ENCODE results near the gene TCHHL1.

Gene TCHHL1

GRCh38 chr1:152048416-152049009 lies 40.4 kb downstream of the TCHHL1 start:
- no peaks in the 10 kb centered on the region for H3K36me3 ChIP-seq (ENCODE audit: insufficient read depth, low read depth, low read length)
- peaks cover 8% of the 10 kb centered on the region for H3K27me3 ChIP-seq (ENCODE audit: insufficient read depth, low read length)
- peak overlapping the region; percentile 41 for H3K4me3 ChIP-seq (ENCODE audit: low read length)
- no peaks in the 10 kb centered on the region for H3K9me3 ChIP-seq (ENCODE audit: insufficient read depth, low read depth, low read length)
- H3K4me1 ChIP-seq (ENCODE audit: insufficient read depth, low read length) = peaks cover 30% of the 10 kb centered on the region
- peak overlapping the region; percentile 40 for H3K27ac ChIP-seq (ENCODE audit: low read length)
- peak overlapping the region; percentile 73; the same call in 1 of the 2 replicates for H3K9ac ChIP-seq (ENCODE audit: low read depth, low read length)

GRCh38 chr1:152047730-152048415 lies 41.0 kb downstream of the TCHHL1 start:
- Histone ChIP-seq H3K4me3 (ENCODE audit: low read length) (peak overlapping the region; percentile 41), H3K27ac (ENCODE audit: low read length) (peak overlapping the region; percentile 59), H3K27me3 (ENCODE audit: insufficient read depth, low read length) (peaks cover 3% of the 10 kb centered on the region), H3K9ac (ENCODE audit: low read depth, low read length) (peak overlapping the region; percentile 73), H3K9me3 (ENCODE audit: insufficient read depth, low read depth, low read length) (no peaks in the 10 kb centered on the region), H3K36me3 (ENCODE audit: insufficient read depth, low read depth, low read length) (no peaks in the 10 kb centered on the region), H3K4me1 (ENCODE audit: insufficient read depth, low read length) (peaks cover 33% of the 10 kb centered on the region)

GRCh38 chr1:152047413-152047729 lies 41.5 kb downstream of the TCHHL1 start:
- Histone ChIP-seq H3K9ac (ENCODE audit: low read depth, low read length) (peak overlapping the region; percentile 73), H3K4me3 (ENCODE audit: low read length) (peak overlapping the region; percentile 41; the same call in 1 of the 2 replicates), H3K9me3 (ENCODE audit: insufficient read depth, low read depth, low read length) (no peaks in the 10 kb centered on the region), H3K4me1 (ENCODE audit: insufficient read depth, low read length) (peaks cover 33% of the 10 kb centered on the region), H3K27me3 (ENCODE audit: insufficient read depth, low read length) (peaks cover 6% of the 10 kb centered on the region), H3K27ac (ENCODE audit: low read length) (peak overlapping the region; percentile 59), H3K36me3 (ENCODE audit: insufficient read depth, low read depth, low read length) (no peaks in the 10 kb centered on the region)

GRCh38 chr1:152044386-152044785 lies 44.5 kb downstream of the TCHHL1 start:
- H3K4me3 ChIP-seq (ENCODE audit: low read length) = peak overlapping the region; percentile 23; the same call in 1 of the 2 replicates
- H3K9me3 ChIP-seq (ENCODE audit: insufficient read depth, low read depth, low read length) = no peaks in the 10 kb centered on the region
- H3K27ac ChIP-seq (ENCODE audit: low read length) = no peak overlapping the region
- peaks cover 33% of the 10 kb centered on the region for H3K4me1 ChIP-seq (ENCODE audit: insufficient read depth, low read length)
- H3K9ac ChIP-seq (ENCODE audit: low read depth, low read length) = no peak overlapping the region
- peaks cover 32% of the 10 kb centered on the region for H3K27me3 ChIP-seq (ENCODE audit: insufficient read depth, low read length)
- H3K36me3 ChIP-seq (ENCODE audit: insufficient read depth, low read depth, low read length) = no peaks in the 10 kb centered on the region

GRCh38 chr1:152043870-152044269 lies 45.0 kb downstream of the TCHHL1 start:
- no peaks in the 10 kb centered on the region for H3K9me3 ChIP-seq (ENCODE audit: insufficient read depth, low read depth, low read length)
- H3K27me3 ChIP-seq (ENCODE audit: insufficient read depth, low read length) = peaks cover 32% of the 10 kb centered on the region
- peak overlapping the region; percentile 34; the same call in 1 of the 2 replicates for H3K4me3 ChIP-seq (ENCODE audit: low read length)
- no peaks in the 10 kb centered on the region for H3K36me3 ChIP-seq (ENCODE audit: insufficient read depth, low read depth, low read length)
- H3K4me1 ChIP-seq (ENCODE audit: insufficient read depth, low read length) = peaks cover 33% of the 10 kb centered on the region
- no peak overlapping the region for H3K27ac ChIP-seq (ENCODE audit: low read length)
- no peak overlapping the region for H3K9ac ChIP-seq (ENCODE audit: low read depth, low read length)

GRCh38 chr1:152042030-152042429 lies 46.8 kb downstream of the TCHHL1 start:
- Histone ChIP-seq H3K4me1 (ENCODE audit: insufficient read depth, low read length) (peaks cover 22% of the 10 kb centered on the region), H3K27ac (ENCODE audit: low read length) (no peak overlapping the region), H3K9me3 (ENCODE audit: insufficient read depth, low read depth, low read length) (no peaks in the 10 kb centered on the region), H3K9ac (ENCODE audit: low read depth, low read length) (no peak overlapping the region), H3K4me3 (ENCODE audit: low read length) (no peak overlapping the region), H3K27me3 (ENCODE audit: insufficient read depth, low read length) (peaks cover 40% of the 10 kb centered on the region), H3K36me3 (ENCODE audit: insufficient read depth, low read depth, low read length) (no peaks in the 10 kb centered on the region)

DNA sequence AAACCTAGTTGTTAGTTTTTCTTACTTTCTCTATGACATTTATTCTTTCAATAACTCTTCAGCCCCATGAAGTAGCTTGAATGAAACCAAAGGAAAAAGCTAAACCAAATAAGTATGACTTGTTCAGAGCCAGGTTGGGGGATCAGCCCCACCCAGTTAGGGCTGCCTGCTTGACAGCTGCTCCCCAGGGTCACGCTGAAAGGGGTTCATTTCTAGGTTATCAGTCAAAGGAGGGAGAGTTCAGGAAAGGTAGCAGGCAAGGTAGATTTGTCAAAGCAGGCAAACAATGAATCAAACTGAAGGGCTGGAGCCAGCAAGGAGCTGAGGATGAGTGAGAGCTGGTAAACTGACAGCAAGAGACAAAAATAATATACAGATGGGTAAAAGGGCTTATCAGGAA lies 49.0 kb downstream of the TCHHL1 start:
- Histone ChIP-seq H3K27me3 (ENCODE audit: insufficient read depth, low read length) (peaks cover 54% of the 10 kb centered on the region), H3K36me3 (ENCODE audit: insufficient read depth, low read depth, low read length) (no peaks in the 10 kb centered on the region), H3K4me1 (ENCODE audit: insufficient read depth, low read length) (peaks cover 24% of the 10 kb centered on the region; the same call in 1 of the 2 replicates), H3K27ac (ENCODE audit: low read length) (no peak overlapping the region), H3K9ac (ENCODE audit: low read depth, low read length) (no peak overlapping the region), H3K4me3 (ENCODE audit: low read length) (no peak overlapping the region), H3K9me3 (ENCODE audit: insufficient read depth, low read depth, low read length) (no peaks in the 10 kb centered on the region)

- Histone ChIP-seq H3K4me1 (ENCODE audit: insufficient read depth, low read length) (peaks cover 24% of the 10 kb centered on the region; the same call in 1 of the 2 replicates), H3K36me3 (ENCODE audit: insufficient read depth, low read depth, low read length) (no peaks in the 10 kb centered on the region), H3K9ac (ENCODE audit: low read depth, low read length) (no peak overlapping the region), H3K27ac (ENCODE audit: low read length) (no peak overlapping the region), H3K27me3 (ENCODE audit: insufficient read depth, low read length) (peaks cover 54% of the 10 kb centered on the region), H3K9me3 (ENCODE audit: insufficient read depth, low read depth, low read length) (no peaks in the 10 kb centered on the region), H3K4me3 (ENCODE audit: low read length) (no peak overlapping the region)
Measured at GRCh38 chr1:152039461-152039860, 49.4 kb downstream of the TCHHL1 start.

DNA sequence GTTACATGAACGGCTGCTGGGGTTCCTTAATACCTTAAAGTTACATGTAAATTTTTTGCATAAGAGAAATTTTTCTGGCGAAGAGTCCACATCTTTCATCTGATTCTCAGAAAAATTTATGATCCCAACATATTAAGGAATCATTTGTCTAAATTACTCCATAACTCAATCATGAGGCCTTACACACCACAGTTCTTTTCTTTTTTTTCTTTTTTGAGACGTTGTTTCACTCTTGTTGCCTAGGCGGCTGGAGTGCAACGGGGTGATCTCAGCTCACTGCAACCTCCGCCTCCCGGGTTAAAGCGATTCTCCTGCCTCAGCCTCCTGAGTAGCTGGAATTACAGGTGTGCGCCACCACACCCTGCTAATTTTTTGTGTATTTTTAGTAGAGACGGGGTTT lies 50.0 kb downstream of the TCHHL1 start:
- Histone ChIP-seq H3K36me3 (ENCODE audit: insufficient read depth, low read depth, low read length) (no peaks in the 10 kb centered on the region), H3K9ac (ENCODE audit: low read depth, low read length) (no peak overlapping the region), H3K27me3 (ENCODE audit: insufficient read depth, low read length) (peaks cover 54% of the 10 kb centered on the region), H3K4me3 (ENCODE audit: low read length) (no peak overlapping the region), H3K27ac (ENCODE audit: low read length) (no peak overlapping the region), H3K9me3 (ENCODE audit: insufficient read depth, low read depth, low read length) (no peaks in the 10 kb centered on the region), H3K4me1 (ENCODE audit: insufficient read depth, low read length) (peaks cover 21% of the 10 kb centered on the region; the same call in 1 of the 2 replicates)

- no peaks in the 10 kb centered on the region for H3K9me3 ChIP-seq (ENCODE audit: insufficient read depth, low read depth, low read length)
- peaks cover 40% of the 10 kb centered on the region for H3K27me3 ChIP-seq (ENCODE audit: insufficient read depth, low read length)
- H3K36me3 ChIP-seq (ENCODE audit: insufficient read depth, low read depth, low read length) = peaks cover 23% of the 10 kb centered on the region
- H3K4me1 ChIP-seq (ENCODE audit: insufficient read depth, low read length) = peaks cover 15% of the 10 kb centered on the region; the same call in 1 of the 2 replicates
- peak within 1 kb of the TSS; percentile 71; the same call in 1 of the 2 replicates for H3K9ac ChIP-seq (ENCODE audit: low read depth, low read length)
- peak within 1 kb of the TSS; percentile 83 for H3K4me3 ChIP-seq (ENCODE audit: low read length)
- H3K27ac ChIP-seq (ENCODE audit: low read length) = no peak within 1 kb of the TSS
Measured at GRCh38 chr1:152036267-152037216, 52.3 kb downstream of the TCHHL1 start, which contains the start of gene S100A11. S100A11 (minus strand) TSS chr1:152037004; CDS start chr1:152036915, 89 bp downstream.

DNA sequence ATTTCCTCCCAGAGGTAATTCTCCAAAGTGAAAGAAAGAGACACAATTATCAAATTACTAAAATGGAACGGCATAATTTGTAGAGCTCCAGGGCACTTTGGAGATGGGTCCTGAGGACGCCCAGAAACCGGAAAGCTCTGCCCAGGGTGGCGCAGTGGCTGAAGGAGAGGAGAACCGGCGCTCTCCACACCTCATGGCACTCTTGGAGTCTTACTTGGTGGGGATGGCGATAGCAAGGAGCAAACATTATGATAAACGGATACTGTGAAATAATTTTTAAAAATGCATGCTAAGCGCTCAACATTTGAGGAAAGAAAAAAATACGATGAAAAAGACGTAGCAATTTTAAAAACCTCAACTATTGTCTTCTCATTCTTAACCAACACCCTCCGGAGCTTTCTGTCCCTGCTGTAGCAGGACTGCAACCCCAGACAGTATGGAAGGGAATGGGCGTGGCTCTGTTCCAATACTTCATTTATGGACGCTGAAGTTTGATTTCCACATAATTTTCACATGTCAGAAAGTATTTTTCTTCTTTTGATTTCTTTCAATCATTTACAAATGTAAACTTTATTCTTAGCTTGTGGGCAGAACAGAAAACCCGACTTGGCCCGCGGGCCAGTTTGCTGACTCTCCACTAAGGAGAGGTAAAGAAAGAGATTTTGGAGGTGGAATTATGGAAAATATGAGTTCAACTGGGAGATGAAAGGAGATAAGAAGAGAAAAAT lies 53.2 kb downstream of the TCHHL1 start:
- peaks cover 32% of the 10 kb centered on the region for H3K27me3 ChIP-seq (ENCODE audit: insufficient read depth, low read length)
- no peaks in the 10 kb centered on the region for H3K9me3 ChIP-seq (ENCODE audit: insufficient read depth, low read depth, low read length)
- peak overlapping the region; percentile 24 for H3K27ac ChIP-seq (ENCODE audit: low read length)
- H3K36me3 ChIP-seq (ENCODE audit: insufficient read depth, low read depth, low read length) = peaks cover 25% of the 10 kb centered on the region
- peak overlapping the region; percentile 71; the same call in 1 of the 2 replicates for H3K9ac ChIP-seq (ENCODE audit: low read depth, low read length)
- H3K4me3 ChIP-seq (ENCODE audit: low read length) = peak overlapping the region; percentile 83
- peaks cover 15% of the 10 kb centered on the region; the same call in 1 of the 2 replicates for H3K4me1 ChIP-seq (ENCODE audit: insufficient read depth, low read length)

Measured in iPS-20b (cell line).